ENCODE data around the gene TGFBR3L. TPM values are rescaled to one million over a fixed set of nuclear protein-coding genes. Genes with fewer than 3 reads are reported as not detected.

TGFBR3L gene
- total and polyA plus RNA-seq, 2 of the 13 experiments (the other 11 are each of a cell fraction or from before 2014, with no cell fraction given): 0.20 to 1.0 TPM

- TF ChIP-seq SPEN (CRISPR knock-in tag; IDR thresholded peaks at IDR 0.05; ENCODE audit: low read depth): 0 out of 2 replicates have a peak, but pooled peaks have one; percentile 17
- TF ChIP-seq REXO4 (CRISPR knock-in tag; IDR thresholded peaks at IDR 0.05; ENCODE audit: borderline replicate concordance): no peak
- no peak for TF ChIP-seq ZNF484 (CRISPR knock-in tag; IDR thresholded peaks at IDR 0.05; ENCODE audit: borderline replicate concordance, low read depth)
- TF ChIP-seq NFE2L2 (IDR thresholded peaks at IDR 0.05; ENCODE audit: low read length): no peak
- no peak for TF ChIP-seq SOX6 (IDR thresholded peaks at IDR 0.05)
- TF ChIP-seq SOX6 (CRISPR knock-in tag; IDR thresholded peaks at IDR 0.05): no peak
- peak; percentile 62 for TF ChIP-seq ZNF687 (CRISPR knock-in tag; IDR thresholded peaks at IDR 0.05)
- no peak for TF ChIP-seq ZNF225 (CRISPR knock-in tag; IDR thresholded peaks at IDR 0.05)
- no peak for TF ChIP-seq ZSCAN29 (CRISPR knock-in tag; conservative IDR thresholded peaks at IDR 0.05)
- no peak for TF ChIP-seq ARNT2 (CRISPR knock-in tag; IDR thresholded peaks at IDR 0.05; ENCODE audit: low read depth)
- no peak for TF ChIP-seq LCORL (IDR thresholded peaks at IDR 0.05)
- 0 out of 2 replicates have a peak, but pooled peaks have one; percentile 41 for TF ChIP-seq LCORL (CRISPR knock-in tag; IDR thresholded peaks at IDR 0.05)
- no peak for TF ChIP-seq HNRNPLL (IDR thresholded peaks at IDR 0.05; ENCODE audit: low read depth, low read length, poor library complexity, severe bottlenecking)
- 0 out of 2 replicates have a peak, but pooled peaks have one; percentile 33 for TF ChIP-seq ZNF281 (CRISPR knock-in tag; IDR thresholded peaks at IDR 0.05; ENCODE audit: borderline replicate concordance)
- 0 out of 2 replicates have a peak, but pooled peaks have one; percentile 27 for TF ChIP-seq ZNF251 (CRISPR knock-in tag; IDR thresholded peaks at IDR 0.05)
- TF ChIP-seq ZIK1 (CRISPR knock-in tag; IDR thresholded peaks at IDR 0.05; ENCODE audit: borderline replicate concordance, low read depth): 0 out of 2 replicates have a peak, but pooled peaks have one; percentile 26
- no peak for TF ChIP-seq ZNF598 (CRISPR knock-in tag; IDR thresholded peaks at IDR 0.05; ENCODE audit: borderline replicate concordance)
- no peak for TF ChIP-seq PCBP2 (optimal IDR thresholded peaks at IDR 0.05; ENCODE audit: low read depth, low read length, poor library complexity, severe bottlenecking)
These were observed 48.1 kb upstream of the TGFBR3L start (continued) for GRCh38 chr19:7866399-7867091.

All from HepG2 (cell line).